HK-2 (cell line): ENCODE data around the gene RPS6KA4.

ENCODE experiments used
- DNase-seq: peaks from one replicate; pipeline ENCODE4 v3.0.0-alpha.2; 2018; ENCODE audit not compliant: unreplicated experiment

The RPS6KA4 gene

GRCh38 chr11:64419257-64419790, 60.4 kb downstream of the RPS6KA4 start:
- no peak for DNase-seq

- no peak for DNase-seq
Observed at GRCh38 chr11:64419818-64420485, 61.0 kb downstream of the RPS6KA4 start.
